ENCODE data around the gene PTGER1. TPM values are rescaled to one million over a fixed set of nuclear protein-coding genes. Genes with fewer than 3 reads are reported as not detected.

The PTGER1 gene
- total and polyA plus RNA-seq, 2 of the 8 experiments (the other 6 are each of a cell fraction or from before 2014, with no cell fraction given): 0.20 to 0.41 TPM

DNA sequence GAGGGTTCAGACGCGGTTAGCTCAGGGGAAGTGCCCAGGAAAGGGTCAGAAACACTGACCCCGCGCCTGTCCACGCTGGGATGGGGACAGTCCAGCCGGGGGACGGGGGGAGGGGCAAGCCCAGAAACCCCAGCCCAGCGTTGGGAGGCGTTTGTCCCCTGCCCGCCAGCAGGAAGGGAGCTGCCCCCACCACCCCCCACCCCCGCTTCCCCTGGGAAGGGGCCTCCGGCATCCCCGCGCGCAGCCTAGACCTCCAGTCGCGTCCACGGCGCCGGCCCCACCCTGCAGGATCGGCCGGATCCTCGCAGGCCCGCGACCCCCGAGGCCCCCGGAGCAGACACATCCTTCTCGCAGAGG is 20.5 kb upstream of the PTGER1 start (continued):
- TF ChIP-seq RXRA (IDR thresholded peaks at IDR 0.05; ENCODE audit: insufficient read depth, low read depth, low read length) (no peak), SP4 (IDR thresholded peaks at IDR 0.05; ENCODE audit: low read length) (no peak), POU5F1 (IDR thresholded peaks at IDR 0.05; ENCODE audit: low read depth, low read length) (no peak), CBX5 (IDR thresholded peaks at IDR 0.05; ENCODE audit: low read depth, low read length) (no peak), TAF7 (optimal IDR thresholded peaks at IDR 0.05; ENCODE audit: borderline replicate concordance, low read depth, low read length) (no peak), SAP30 (IDR thresholded peaks at IDR 0.05; ENCODE audit: insufficient read depth, insufficient replicate concordance, low read length) (no peak), ZNF274 (IDR thresholded peaks at IDR 0.05; ENCODE audit: borderline replicate concordance, extremely low read depth, low read length) (no peak), TAF1 (IDR thresholded peaks at IDR 0.05; ENCODE audit: low read depth, low read length) (no peak), CHD1 (IDR thresholded peaks at IDR 0.05; ENCODE audit: low read depth, low read length) (no peak), KDM5A (IDR thresholded peaks at IDR 0.05; ENCODE audit: low read length) (no peak), SIN3A (conservative IDR thresholded peaks at IDR 0.05 in 1 of 2, IDR thresholded peaks at IDR 0.05 in 1 of 2; ENCODE audit: low read depth in 1 of 2, low read length in 2 of 2) (0 out of 4 replicates have a peak, but pooled peaks of 1 of the 2 experiments have one; percentile 31), CREB1 (IDR thresholded peaks at IDR 0.05) (no peak), MAFK (IDR thresholded peaks at IDR 0.05; ENCODE audit: low read depth, low read length) (no peak), CEBPB (IDR thresholded peaks at IDR 0.05; ENCODE audit: low read depth, low read length) (no peak), SP2 (IDR thresholded peaks at IDR 0.05; ENCODE audit: low read length) (no peak), CTBP2 (IDR thresholded peaks at IDR 0.05; ENCODE audit: borderline replicate concordance, insufficient read depth, insufficient read length, low read length) (no peak)
- TF ChIP-seq, protein P1, sequence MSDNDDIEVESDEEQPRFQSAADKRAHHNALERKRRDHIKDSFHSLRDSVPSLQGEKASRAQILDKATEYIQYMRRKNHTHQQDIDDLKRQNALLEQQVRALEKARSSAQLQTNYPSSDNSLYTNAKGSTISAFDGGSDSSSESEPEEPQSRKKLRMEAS (IDR thresholded peaks at IDR 0.05): no peak
- TF ChIP-seq, protein P2, sequence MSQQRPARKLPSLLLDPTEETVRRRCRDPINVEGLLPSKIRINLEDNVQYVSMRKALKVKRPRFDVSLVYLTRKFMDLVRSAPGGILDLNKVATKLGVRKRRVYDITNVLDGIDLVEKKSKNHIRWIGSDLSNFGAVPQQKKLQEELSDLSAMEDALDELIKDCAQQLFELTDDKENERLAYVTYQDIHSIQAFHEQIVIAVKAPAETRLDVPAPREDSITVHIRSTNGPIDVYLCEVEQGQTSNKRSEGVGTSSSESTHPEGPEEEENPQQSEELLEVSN (IDR thresholded peaks at IDR 0.05): no peak
- TF ChIP-seq, protein P3, sequence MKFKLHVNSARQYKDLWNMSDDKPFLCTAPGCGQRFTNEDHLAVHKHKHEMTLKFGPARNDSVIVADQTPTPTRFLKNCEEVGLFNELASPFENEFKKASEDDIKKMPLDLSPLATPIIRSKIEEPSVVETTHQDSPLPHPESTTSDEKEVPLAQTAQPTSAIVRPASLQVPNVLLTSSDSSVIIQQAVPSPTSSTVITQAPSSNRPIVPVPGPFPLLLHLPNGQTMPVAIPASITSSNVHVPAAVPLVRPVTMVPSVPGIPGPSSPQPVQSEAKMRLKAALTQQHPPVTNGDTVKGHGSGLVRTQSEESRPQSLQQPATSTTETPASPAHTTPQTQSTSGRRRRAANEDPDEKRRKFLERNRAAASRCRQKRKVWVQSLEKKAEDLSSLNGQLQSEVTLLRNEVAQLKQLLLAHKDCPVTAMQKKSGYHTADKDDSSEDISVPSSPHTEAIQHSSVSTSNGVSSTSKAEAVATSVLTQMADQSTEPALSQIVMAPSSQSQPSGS (IDR thresholded peaks at IDR 0.05; ENCODE audit: low read length): no peak
